ENCODE results near the gene HM13. TPM values are rescaled to one million over a fixed set of nuclear protein-coding genes. Genes with fewer than 3 reads are reported as not detected.

HM13 gene, protein sequence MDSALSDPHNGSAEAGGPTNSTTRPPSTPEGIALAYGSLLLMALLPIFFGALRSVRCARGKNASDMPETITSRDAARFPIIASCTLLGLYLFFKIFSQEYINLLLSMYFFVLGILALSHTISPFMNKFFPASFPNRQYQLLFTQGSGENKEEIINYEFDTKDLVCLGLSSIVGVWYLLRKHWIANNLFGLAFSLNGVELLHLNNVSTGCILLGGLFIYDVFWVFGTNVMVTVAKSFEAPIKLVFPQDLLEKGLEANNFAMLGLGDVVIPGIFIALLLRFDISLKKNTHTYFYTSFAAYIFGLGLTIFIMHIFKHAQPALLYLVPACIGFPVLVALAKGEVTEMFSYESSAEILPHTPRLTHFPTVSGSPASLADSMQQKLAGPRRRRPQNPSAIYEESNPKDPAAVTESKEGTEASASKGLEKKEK
- total RNA-seq: 46.3 and 61.7 TPM in 2 replicates

DNA sequence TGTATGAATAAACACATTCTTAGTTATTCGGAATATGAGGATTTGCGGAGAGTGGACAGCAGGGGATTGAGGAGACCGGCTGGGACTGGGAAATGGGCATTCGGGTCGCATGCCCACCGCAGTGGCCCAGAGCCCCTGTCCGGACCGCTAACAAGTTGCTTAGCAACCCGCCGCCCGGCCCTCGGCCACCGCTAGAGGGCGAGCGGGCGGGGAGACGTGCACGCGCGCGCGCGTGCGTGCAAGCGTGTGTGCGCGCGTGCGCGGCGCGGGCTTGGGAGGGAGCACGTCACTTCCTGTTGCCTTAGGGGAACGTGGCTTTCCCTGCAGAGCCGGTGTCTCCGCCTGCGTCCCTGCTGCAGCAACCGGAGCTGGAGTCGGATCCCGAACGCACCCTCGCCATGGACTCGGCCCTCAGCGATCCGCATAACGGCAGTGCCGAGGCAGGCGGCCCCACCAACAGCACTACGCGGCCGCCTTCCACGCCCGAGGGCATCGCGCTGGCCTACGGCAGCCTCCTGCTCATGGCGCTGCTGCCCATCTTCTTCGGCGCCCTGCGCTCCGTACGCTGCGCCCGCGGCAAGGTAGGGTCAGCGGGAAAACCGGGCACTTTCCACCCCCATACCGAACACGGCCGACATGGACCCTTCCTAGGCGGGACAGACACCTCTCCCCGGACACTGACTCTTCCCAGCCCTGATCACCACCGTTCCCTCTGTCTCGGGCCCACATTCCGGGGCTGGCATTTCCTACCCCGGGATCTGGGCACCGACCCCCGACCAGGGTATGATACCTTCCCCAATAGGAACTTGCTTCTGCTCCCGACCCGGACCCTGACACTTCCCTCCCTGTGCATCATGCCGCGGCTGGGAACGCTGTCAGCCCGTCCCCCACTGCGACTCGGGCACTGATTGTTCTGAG, at the start of gene HM13:
Gene HM13 (plus strand): TSS at position 289 of the 918 bp plus-strand sequence. CDS start 110 bp downstream, at position 399.

DNA sequence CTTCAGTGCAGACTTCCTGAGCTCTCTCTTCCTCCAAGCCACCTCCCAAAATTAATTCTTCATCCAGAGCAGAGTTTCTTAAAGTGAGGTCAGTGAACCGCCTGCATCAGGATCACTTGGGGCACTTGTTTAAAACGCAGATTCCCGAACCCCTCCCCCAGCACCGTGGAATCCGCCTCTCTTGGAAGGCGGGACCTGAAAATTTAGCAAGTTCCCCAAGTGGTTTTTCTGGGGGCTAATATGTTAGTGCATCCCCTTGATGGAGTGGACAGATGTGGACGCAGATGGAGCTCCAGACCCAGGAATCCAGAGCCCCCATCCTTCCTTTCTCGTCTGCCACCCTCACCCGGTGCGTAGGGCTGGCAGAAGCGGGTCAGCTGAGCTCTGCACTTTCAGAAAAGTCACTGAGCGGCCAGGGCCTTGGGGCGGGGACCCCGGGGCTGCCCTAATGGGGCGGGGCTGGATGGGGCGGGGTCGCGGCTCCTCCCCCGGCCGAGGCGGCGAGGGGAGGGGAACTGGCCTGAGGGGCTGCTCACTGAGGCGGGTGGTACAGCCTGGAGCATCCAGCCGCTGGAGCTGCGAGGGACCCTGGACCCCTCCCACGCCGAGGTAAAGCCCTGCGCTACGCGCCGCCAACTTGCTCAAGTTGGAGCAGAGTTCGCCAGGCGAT, 39.3 kb upstream of the HM13 start, which contains the start of the genes DEFB124 and REM1:
Gene DEFB124 (minus strand): TSS at position 370 of the 670 bp plus-strand sequence. CDS start 2,114 bp downstream, outside the sequence.
Gene REM1 (plus strand): TSS at position 531 of the 670 bp plus-strand sequence. CDS start 1,158 bp downstream, outside the sequence.

DNA sequence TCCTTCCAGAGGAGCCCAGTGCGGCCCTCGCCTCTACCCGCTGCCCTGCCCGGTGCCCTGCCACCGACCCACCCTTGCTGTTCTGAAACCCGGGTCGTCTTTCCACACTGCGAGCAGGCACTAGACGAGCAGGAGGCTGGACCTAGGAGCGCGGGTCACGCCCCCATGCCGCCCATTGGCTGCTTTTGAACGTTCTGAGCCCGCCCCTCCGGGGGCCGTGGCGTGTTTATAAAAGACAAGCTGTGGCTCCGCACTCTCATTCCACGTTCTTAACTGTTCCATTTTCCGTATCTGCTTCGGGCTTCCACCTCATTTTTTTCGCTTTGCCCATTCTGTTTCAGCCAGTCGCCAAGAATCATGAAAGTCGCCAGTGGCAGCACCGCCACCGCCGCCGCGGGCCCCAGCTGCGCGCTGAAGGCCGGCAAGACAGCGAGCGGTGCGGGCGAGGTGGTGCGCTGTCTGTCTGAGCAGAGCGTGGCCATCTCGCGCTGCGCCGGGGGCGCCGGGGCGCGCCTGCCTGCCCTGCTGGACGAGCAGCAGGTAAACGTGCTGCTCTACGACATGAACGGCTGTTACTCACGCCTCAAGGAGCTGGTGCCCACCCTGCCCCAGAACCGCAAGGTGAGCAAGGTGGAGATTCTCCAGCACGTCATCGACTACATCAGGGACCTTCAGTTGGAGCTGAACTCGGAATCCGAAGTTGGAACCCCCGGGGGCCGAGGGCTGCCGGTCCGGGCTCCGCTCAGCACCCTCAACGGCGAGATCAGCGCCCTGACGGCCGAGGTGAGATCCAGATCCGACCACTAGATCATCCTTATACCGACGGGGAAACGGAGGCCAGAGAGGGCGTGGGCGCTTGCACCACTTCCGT, 91.0 kb downstream of the HM13 start, which contains the start of gene ID1:
Gene ID1 (plus strand): TSS at position 259 of the 871 bp plus-strand sequence. CDS start 99 bp downstream, at position 358.

Other genes with a start within 250 kb of the HM13 start
- gene DEFB116, start 205.9 kb upstream of the HM13 start, total RNA-seq: not detected in 2 replicates
- gene DEFB118, start 145.8 kb upstream of the HM13 start, total RNA-seq: not detected in 2 replicates
- not detected in 2 replicates for gene DEFB119, start 123.9 kb upstream of the HM13 start, total RNA-seq
- not detected in 2 replicates for gene DEFB121, start 108.2 kb upstream of the HM13 start, total RNA-seq
- not detected in 2 replicates for gene DEFB123, start 73.8 kb upstream of the HM13 start, total RNA-seq
- gene DEFB124, start 39.3 kb upstream of the HM13 start, total RNA-seq: not detected in 2 replicates
- gene REM1, start 39.2 kb upstream of the HM13 start, total RNA-seq: 0.09 and 0.18 TPM in 2 replicates
- 223 and 245 TPM in 2 replicates for gene ID1, start 90.8 kb downstream of the HM13 start, total RNA-seq
- not detected in 2 replicates for gene COX4I2, start 123.5 kb downstream of the HM13 start, total RNA-seq
- gene BCL2L1, start 208.4 kb downstream of the HM13 start, total RNA-seq: 63.2 and 78.0 TPM in 2 replicates
- gene TPX2, start 224.8 kb downstream of the HM13 start, total RNA-seq: 19.3 and 43.8 TPM in 2 replicates

Data from endothelial cell of coronary artery (primary cell).